WTC11 (cell line): Measurements from ENCODE around the gene SSC5D.

ENCODE experiments used
- NFYB ChIP-seq: sonication (generic); formaldehyde crosslinking; conservative IDR thresholded peaks from 2 replicates; pipeline ENCODE4 v1.8.0; 2022; ENCODE audit warnings: low read depth, missing genetic modification reagents
- TF ChIP-seq, protein P1 (sequence below): sonication (generic); formaldehyde crosslinking; IDR thresholded peaks from 2 replicates; pipeline ENCODE4 v1.8.1; 2023; ENCODE audit warnings: mild to moderate bottlenecking, missing genetic modification reagents, moderate library complexity
- TF ChIP-seq, protein P2 (sequence below): fragments of 200-600 bp; IDR thresholded peaks from 2 replicates; pipeline ENCODE4 v1.8.0; 2022; ENCODE audit warnings: antibody characterized with exemption

DNA sequence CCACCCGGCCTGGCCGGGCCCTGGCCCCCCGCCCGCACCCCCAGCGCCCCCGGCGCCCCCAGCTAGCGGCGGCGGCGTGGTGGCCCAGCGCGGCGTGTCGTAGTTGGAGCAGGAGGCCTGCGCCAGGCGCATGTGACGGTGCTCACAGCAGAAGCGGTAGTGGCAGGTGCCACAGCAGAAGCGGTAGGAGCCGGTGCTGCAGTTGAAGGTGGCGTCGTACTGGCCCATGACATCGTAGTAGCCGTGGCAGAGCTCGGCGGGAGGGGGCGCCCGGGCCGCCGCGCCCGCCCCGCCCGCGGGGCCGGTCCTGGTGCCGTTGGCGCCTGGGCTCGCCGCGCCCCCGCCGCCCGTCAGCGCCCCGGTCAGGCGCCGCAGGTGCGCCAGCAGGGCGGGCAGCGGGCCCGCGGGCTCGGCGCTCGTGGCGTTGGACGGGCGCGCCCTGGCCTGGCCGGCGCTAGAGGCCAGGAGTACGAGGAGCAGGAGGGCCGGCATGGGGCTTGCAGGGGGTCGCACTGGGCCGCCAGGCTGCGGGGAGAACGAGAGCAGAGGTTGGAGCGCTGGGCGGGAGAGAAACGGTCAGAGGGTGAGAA is 45.8 kb upstream of the SSC5D start:
- TF ChIP-seq, protein P1, sequence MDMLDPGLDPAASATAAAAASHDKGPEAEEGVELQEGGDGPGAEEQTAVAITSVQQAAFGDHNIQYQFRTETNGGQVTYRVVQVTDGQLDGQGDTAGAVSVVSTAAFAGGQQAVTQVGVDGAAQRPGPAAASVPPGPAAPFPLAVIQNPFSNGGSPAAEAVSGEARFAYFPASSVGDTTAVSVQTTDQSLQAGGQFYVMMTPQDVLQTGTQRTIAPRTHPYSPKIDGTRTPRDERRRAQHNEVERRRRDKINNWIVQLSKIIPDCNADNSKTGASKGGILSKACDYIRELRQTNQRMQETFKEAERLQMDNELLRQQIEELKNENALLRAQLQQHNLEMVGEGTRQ (CRISPR knock-in tag), result no peak
- TF ChIP-seq, protein P2, sequence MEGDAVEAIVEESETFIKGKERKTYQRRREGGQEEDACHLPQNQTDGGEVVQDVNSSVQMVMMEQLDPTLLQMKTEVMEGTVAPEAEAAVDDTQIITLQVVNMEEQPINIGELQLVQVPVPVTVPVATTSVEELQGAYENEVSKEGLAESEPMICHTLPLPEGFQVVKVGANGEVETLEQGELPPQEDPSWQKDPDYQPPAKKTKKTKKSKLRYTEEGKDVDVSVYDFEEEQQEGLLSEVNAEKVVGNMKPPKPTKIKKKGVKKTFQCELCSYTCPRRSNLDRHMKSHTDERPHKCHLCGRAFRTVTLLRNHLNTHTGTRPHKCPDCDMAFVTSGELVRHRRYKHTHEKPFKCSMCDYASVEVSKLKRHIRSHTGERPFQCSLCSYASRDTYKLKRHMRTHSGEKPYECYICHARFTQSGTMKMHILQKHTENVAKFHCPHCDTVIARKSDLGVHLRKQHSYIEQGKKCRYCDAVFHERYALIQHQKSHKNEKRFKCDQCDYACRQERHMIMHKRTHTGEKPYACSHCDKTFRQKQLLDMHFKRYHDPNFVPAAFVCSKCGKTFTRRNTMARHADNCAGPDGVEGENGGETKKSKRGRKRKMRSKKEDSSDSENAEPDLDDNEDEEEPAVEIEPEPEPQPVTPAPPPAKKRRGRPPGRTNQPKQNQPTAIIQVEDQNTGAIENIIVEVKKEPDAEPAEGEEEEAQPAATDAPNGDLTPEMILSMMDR, result no peak
- no peak for TF ChIP-seq NFYB
